Mesendoderm (in vitro differentiated cells): ENCODE data around the gene ITIH3.

Source experiments
- DNase-seq: peaks from one replicate; pipeline ENCODE4 v3.0.0; 2013
- H2AK5ac ChIP-seq: 2 replicates; pipeline ENCODE4 v1.6.1; 2013; ENCODE audit warnings: low read length, inconsistent platforms
- H2BK120ac ChIP-seq: 2 replicates; pipeline ENCODE4 v1.6.1; 2013; ENCODE audit warnings: low read depth, mild to moderate bottlenecking, low read length, moderate library complexity, mixed read lengths
- H2BK15ac ChIP-seq: replicated peaks from 2 replicates; pipeline ENCODE4 v1.6.1; 2013; ENCODE audit warnings: low read depth, mild to moderate bottlenecking, moderate library complexity
- H2BK5ac ChIP-seq: 2 replicates; pipeline ENCODE4 v1.6.1; 2013; ENCODE audit warnings: low read length, inconsistent platforms
- H3K18ac ChIP-seq: 2 replicates; pipeline ENCODE4 v1.6.1; 2013; ENCODE audit warnings: mild to moderate bottlenecking, low read length, mixed read lengths
- H3K23ac ChIP-seq: one replicate; pipeline ENCODE4 v1.6.1; 2013; ENCODE audit warnings: low read length
- H3K27ac ChIP-seq: 2 replicates; pipeline ENCODE4 v1.5.1; 2013; ENCODE audit warnings: low read depth, mild to moderate bottlenecking, inconsistent platforms, low read length, moderate library complexity
- H3K27me3 ChIP-seq: 2 replicates; pipeline ENCODE4 v1.6.1; 2013; ENCODE audit warnings: low read length, control low read depth, mild to moderate bottlenecking, inconsistent platforms; ENCODE audit not compliant: insufficient read depth, poor library complexity
- H3K36me3 ChIP-seq: 2 replicates; pipeline ENCODE4 v1.6.1; 2013; ENCODE audit warnings: low read length, inconsistent platforms; ENCODE audit not compliant: control insufficient read depth, insufficient read depth
- H3K4ac ChIP-seq: one replicate; pipeline ENCODE4 v1.6.1; 2013; ENCODE audit warnings: low read depth, mild to moderate bottlenecking, low read length, moderate library complexity
- H3K4me1 ChIP-seq: 2 replicates; pipeline ENCODE4 v1.6.1; 2013; ENCODE audit warnings: low read depth, low read length, inconsistent platforms; ENCODE audit not compliant: control insufficient read depth
- H3K4me2 ChIP-seq: 2 replicates; pipeline ENCODE4 v1.6.1; 2013; ENCODE audit warnings: low read length
- H3K4me3 ChIP-seq: 2 replicates; pipeline ENCODE4 v1.5.1; 2013; ENCODE audit warnings: mild to moderate bottlenecking, low read length
- H3K56ac ChIP-seq: one replicate; pipeline ENCODE4 v1.6.1; 2013; ENCODE audit warnings: low read length
- H3K79me1 ChIP-seq: 2 replicates; pipeline ENCODE4 v1.6.1; 2013; ENCODE audit warnings: low read length, inconsistent platforms
- H3K79me2 ChIP-seq: 2 replicates; pipeline ENCODE4 v1.6.1; 2013; ENCODE audit warnings: mild to moderate bottlenecking, low read length; ENCODE audit not compliant: control insufficient read depth, insufficient read depth
- H3K9ac ChIP-seq: 2 replicates; pipeline ENCODE4 v1.6.1; 2013; ENCODE audit warnings: low read length, inconsistent platforms
- H4K5ac ChIP-seq: one replicate; pipeline ENCODE4 v1.6.1; 2013; ENCODE audit warnings: low read length
- H4K8ac ChIP-seq: one replicate; pipeline ENCODE4 v1.6.1; 2013; ENCODE audit warnings: low read depth, mild to moderate bottlenecking, control low read depth, low read length, moderate library complexity
- WGBS: extraction: QIAGEN DNeasy Blood & Tissue Kit; methylation state at CpG from one replicate; pipeline ENCODE4 v1.1.7; 2013; ENCODE audit warnings: low lambda C conversion rate, missing lambda C conversion rate; ENCODE audit not compliant: insufficient coverage; ENCODE audit errors: extremely low coverage; 5-methylcytosine and 5-hydroxymethylcytosine counted together

The ITIH3 gene

GRCh38 chr3:52820736-52821135, 26.1 kb downstream of the ITIH3 start:
- Histone ChIP-seq H3K4me1 (no peaks in the 10 kb centered on the region), H3K4me2 (no peak overlapping the region), H2AK5ac (no peak overlapping the region), H4K5ac (no peak overlapping the region), H3K9ac (no peak overlapping the region), H2BK5ac (no peak overlapping the region), H3K4ac (no peak overlapping the region), H3K4me3 (no peak overlapping the region), H3K79me1 (no peaks in the 10 kb centered on the region), H3K56ac (no peak overlapping the region), H3K18ac (no peak overlapping the region), H3K27me3 (no peaks in the 10 kb centered on the region), H3K79me2 (no peaks in the 10 kb centered on the region), H4K8ac (no peak overlapping the region), H2BK120ac (no peak overlapping the region), H3K36me3 (no peaks in the 10 kb centered on the region), H2BK15ac (no peak overlapping the region), H3K23ac (no peak overlapping the region), H3K27ac (no peak overlapping the region)
- peak; percentile 72 for DNase-seq
- WGBS, result no CpG with 5 or more reads among the region's 11 CpGs

GRCh38 chr3:52822363-52822762, 27.8 kb downstream of the ITIH3 start:
- Histone ChIP-seq H2BK15ac (no peak overlapping the region), H3K4me3 (no peak overlapping the region), H3K4me2 (no peak overlapping the region), H3K27me3 (no peaks in the 10 kb centered on the region), H3K27ac (no peak overlapping the region), H3K23ac (no peak overlapping the region), H3K4me1 (no peaks in the 10 kb centered on the region), H3K9ac (no peak overlapping the region), H4K8ac (no peak overlapping the region), H3K18ac (no peak overlapping the region), H4K5ac (no peak overlapping the region), H2BK120ac (no peak overlapping the region), H3K36me3 (no peaks in the 10 kb centered on the region), H3K4ac (no peak overlapping the region), H3K56ac (no peak overlapping the region), H2BK5ac (no peak overlapping the region), H2AK5ac (no peak overlapping the region), H3K79me2 (no peaks in the 10 kb centered on the region), H3K79me1 (no peaks in the 10 kb centered on the region)
- WGBS, result no CpG with 5 or more reads among the region's 5 CpGs
- DNase-seq, result no peak

- Histone ChIP-seq H3K4ac (no peak overlapping the region), H3K79me1 (no peaks in the 10 kb centered on the region), H3K4me1 (no peaks in the 10 kb centered on the region), H3K4me2 (no peak overlapping the region), H2BK5ac (no peak overlapping the region), H3K27ac (no peak overlapping the region), H3K56ac (no peak overlapping the region), H4K8ac (no peak overlapping the region), H3K23ac (no peak overlapping the region), H4K5ac (no peak overlapping the region), H2AK5ac (no peak overlapping the region), H3K4me3 (no peak overlapping the region), H3K18ac (no peak overlapping the region), H3K36me3 (no peaks in the 10 kb centered on the region), H2BK15ac (no peak overlapping the region), H3K9ac (no peak overlapping the region), H2BK120ac (no peak overlapping the region), H3K27me3 (no peaks in the 10 kb centered on the region), H3K79me2 (no peaks in the 10 kb centered on the region)
- no CpG with 5 or more reads among the region's 10 CpGs for WGBS
- no peak for DNase-seq
Measured at GRCh38 chr3:52824037-52824436, 29.4 kb downstream of the ITIH3 start.

GRCh38 chr3:52827441-52827840, 32.8 kb downstream of the ITIH3 start:
- H3K4me3 ChIP-seq, result no peak overlapping the region
- no peak overlapping the region for H2BK120ac ChIP-seq
- H3K79me2 ChIP-seq, result no peaks in the 10 kb centered on the region
- no CpG with 5 or more reads among the region's 9 CpGs for WGBS
- H3K56ac ChIP-seq, result no peak overlapping the region
- H3K23ac ChIP-seq, result no peak overlapping the region
- H3K18ac ChIP-seq, result no peak overlapping the region
- H3K27ac ChIP-seq, result no peak overlapping the region
- no peak overlapping the region for H4K8ac ChIP-seq
- no peak for DNase-seq
- no peak overlapping the region for H3K9ac ChIP-seq
- H3K4me2 ChIP-seq, result no peak overlapping the region
- H2AK5ac ChIP-seq, result no peak overlapping the region
- no peak overlapping the region for H4K5ac ChIP-seq
- H3K4me1 ChIP-seq, result no peaks in the 10 kb centered on the region
- H3K36me3 ChIP-seq, result no peaks in the 10 kb centered on the region
- no peaks in the 10 kb centered on the region for H3K27me3 ChIP-seq
- no peaks in the 10 kb centered on the region for H3K79me1 ChIP-seq
- H3K4ac ChIP-seq, result no peak overlapping the region
- H2BK15ac ChIP-seq, result no peak overlapping the region
- H2BK5ac ChIP-seq, result no peak overlapping the region

- Histone ChIP-seq H3K4ac (no peak overlapping the region), H3K27me3 (no peaks in the 10 kb centered on the region), H3K4me1 (no peaks in the 10 kb centered on the region), H4K8ac (no peak overlapping the region), H3K36me3 (no peaks in the 10 kb centered on the region), H3K4me2 (no peak overlapping the region), H3K23ac (no peak overlapping the region), H3K56ac (no peak overlapping the region), H2BK120ac (no peak overlapping the region), H2BK15ac (no peak overlapping the region), H3K9ac (no peak overlapping the region), H3K79me2 (no peaks in the 10 kb centered on the region), H3K79me1 (no peaks in the 10 kb centered on the region), H3K4me3 (no peak overlapping the region), H3K18ac (no peak overlapping the region), H3K27ac (no peak overlapping the region), H4K5ac (no peak overlapping the region), H2AK5ac (no peak overlapping the region), H2BK5ac (no peak overlapping the region)
- DNase-seq, result peak; percentile 44
- no CpG with 5 or more reads among the region's 10 CpGs for WGBS
Measured at GRCh38 chr3:52827866-52828376, 33.3 kb downstream of the ITIH3 start.

- Histone ChIP-seq H3K36me3 (no peaks in the 10 kb centered on the region), H3K27me3 (no peaks in the 10 kb centered on the region), H3K4me2 (no peak overlapping the region), H3K4me1 (no peaks in the 10 kb centered on the region), H3K79me2 (no peaks in the 10 kb centered on the region), H3K18ac (no peak overlapping the region), H2BK15ac (no peak overlapping the region), H3K4me3 (no peak overlapping the region), H3K4ac (no peak overlapping the region), H3K9ac (no peak overlapping the region), H4K5ac (no peak overlapping the region), H2BK5ac (no peak overlapping the region), H2AK5ac (no peak overlapping the region), H3K79me1 (no peaks in the 10 kb centered on the region), H3K56ac (no peak overlapping the region), H3K23ac (no peak overlapping the region), H2BK120ac (no peak overlapping the region), H3K27ac (no peak overlapping the region), H4K8ac (no peak overlapping the region)
- WGBS, result no CpG with 5 or more reads among the region's 3 CpGs
- no peak for DNase-seq
Measured at GRCh38 chr3:52829482-52829881, 34.9 kb downstream of the ITIH3 start.
